HFFc6 (cell line): Measurements from ENCODE around the gene SLC1A3. TPM values are rescaled to one million over a fixed set of nuclear protein-coding genes. Genes with fewer than 3 reads are reported as not detected.
"Not testable (repeated sequence)": the region's sequence is repeated elsewhere in the genome, so short reads cannot be mapped to it uniquely, and the experiment has no call there.

Experiments used
- DNase-seq: peaks from one replicate; pipeline ENCODE4 v3.0.0-alpha.2; 2018
- H3K27ac Mint-ChIP-seq: 2 replicates; pipeline ENCODE4 v1.8.0; 2020; ENCODE audit warnings: mild to moderate bottlenecking, mixed read lengths
- H3K27me3 Mint-ChIP-seq: 2 replicates; pipeline ENCODE4 v1.8.0; 2021; ENCODE audit warnings: mild to moderate bottlenecking, moderate library complexity, mixed read lengths; ENCODE audit not compliant: insufficient read depth
- H3K36me3 Mint-ChIP-seq: 2 replicates; pipeline ENCODE4 v1.8.0; 2021; ENCODE audit warnings: low read depth, mixed read lengths
- H3K4me1 Mint-ChIP-seq: 2 replicates; pipeline ENCODE4 v1.8.0; 2020; ENCODE audit warnings: low read depth, mixed read lengths
- H3K4me3 Mint-ChIP-seq: 2 replicates; pipeline ENCODE4 v1.8.0; 2020; ENCODE audit warnings: mild to moderate bottlenecking, moderate library complexity, mixed read lengths
- H3K9me3 Mint-ChIP-seq: 2 replicates; pipeline ENCODE4 v1.8.0; 2020; ENCODE audit warnings: mild to moderate bottlenecking, mixed read lengths
- CTCF ChIP-seq: fragments of 200-600 bp; sonication (generic); IDR thresholded peaks from 2 replicates; pipeline ENCODE4 v1.5.0; 2021; ENCODE audit warnings: antibody characterized with exemption, mild to moderate bottlenecking
- total RNA-seq, 6 experiments: library from RNA; stranded (reverse); fragmentation: NEBNext Ultra II Directional; extraction: Animal tissue kit (Norgen Biotek cat#: 25700); gene quantifications; 2 replicates in 1 of 6; 3 replicates in 5 of 6; pipeline ENCODE4 v1.2.3, GENCODE V29; 2021

SLC1A3 gene
- total RNA-seq, 6 experiments from 2014 or later: 0.14 TPM; not detected in 5

GRCh38 chr5:36643162-36643561 is 36.8 kb downstream of the SLC1A3 start:
- Mint-ChIP-seq H3K9me3 (no peaks in the 10 kb centered on the region), H3K4me3 (no peak overlapping the region), H3K4me1 (peaks cover 8% of the 10 kb centered on the region), H3K27me3 (peaks cover 5% of the 10 kb centered on the region), H3K36me3 (no peaks in the 10 kb centered on the region), H3K27ac (no peak overlapping the region)
- no peak for TF ChIP-seq CTCF
- DNase-seq: no peak

- H3K27me3 Mint-ChIP-seq, H3K27ac Mint-ChIP-seq, H3K36me3 Mint-ChIP-seq, H3K4me3 Mint-ChIP-seq, H3K9me3 Mint-ChIP-seq, H3K4me1 Mint-ChIP-seq, DNase-seq: not testable (repeated sequence)
Measured at GRCh38 chr5:36643841-36644240, 37.4 kb downstream of the SLC1A3 start.

GRCh38 chr5:36644727-36645126 is 38.3 kb downstream of the SLC1A3 start:
- no peak for TF ChIP-seq CTCF
- Mint-ChIP-seq H3K36me3 (no peaks in the 10 kb centered on the region), H3K4me3 (no peak overlapping the region), H3K27me3 (no peaks in the 10 kb centered on the region; the same call in none of the 2 replicates), H3K4me1 (peaks cover 6% of the 10 kb centered on the region), H3K27ac (no peak overlapping the region), H3K9me3 (no peaks in the 10 kb centered on the region)
- no peak for DNase-seq

GRCh38 chr5:36646100-36646499 is 39.7 kb downstream of the SLC1A3 start:
- H3K4me3 Mint-ChIP-seq: no peak overlapping the region
- H3K27me3 Mint-ChIP-seq: no peaks in the 10 kb centered on the region; the same call in none of the 2 replicates
- H3K27ac Mint-ChIP-seq: no peak overlapping the region
- no peak for DNase-seq
- H3K4me1 Mint-ChIP-seq: peaks cover 6% of the 10 kb centered on the region
- TF ChIP-seq CTCF: no peak
- H3K36me3 Mint-ChIP-seq: no peaks in the 10 kb centered on the region
- no peaks in the 10 kb centered on the region for H3K9me3 Mint-ChIP-seq

GRCh38 chr5:36646507-36647023 is 40.2 kb downstream of the SLC1A3 start:
- no peaks in the 10 kb centered on the region for H3K36me3 Mint-ChIP-seq
- no peaks in the 10 kb centered on the region for H3K9me3 Mint-ChIP-seq
- DNase-seq: no peak
- peaks cover 6% of the 10 kb centered on the region for H3K4me1 Mint-ChIP-seq
- H3K4me3 Mint-ChIP-seq: no peak overlapping the region
- peaks cover 2% of the 10 kb centered on the region for H3K27me3 Mint-ChIP-seq
- H3K27ac Mint-ChIP-seq: no peak overlapping the region
- no peak for TF ChIP-seq CTCF

- DNase-seq: no peak
- H3K36me3 Mint-ChIP-seq: no peaks in the 10 kb centered on the region
Measured at GRCh38 chr5:36647046-36647445, 40.6 kb downstream of the SLC1A3 start.

More at GRCh38 chr5:36647046-36647445, 40.6 kb downstream of the SLC1A3 start:
- H3K9me3 Mint-ChIP-seq: no peaks in the 10 kb centered on the region
- no peak for TF ChIP-seq CTCF
- H3K27me3 Mint-ChIP-seq: peaks cover 2% of the 10 kb centered on the region
- H3K27ac Mint-ChIP-seq: no peak overlapping the region
- H3K4me1 Mint-ChIP-seq: peaks cover 6% of the 10 kb centered on the region
- H3K4me3 Mint-ChIP-seq: no peak overlapping the region
